GM12873 (cell line): ENCODE measurements around the gene THAP3.

ENCODE experiments used
- TF ChIP-seq, protein P1 (sequence below): IDR thresholded peaks from 2 replicates; pipeline ENCODE4 v1.5.1; 2012; ENCODE audit warnings: low read depth, mild to moderate bottlenecking, moderate library complexity, low read length, control low read depth; ENCODE audit not compliant: insufficient read depth; ENCODE audit errors: missing control alignments

The THAP3 gene

DNA sequence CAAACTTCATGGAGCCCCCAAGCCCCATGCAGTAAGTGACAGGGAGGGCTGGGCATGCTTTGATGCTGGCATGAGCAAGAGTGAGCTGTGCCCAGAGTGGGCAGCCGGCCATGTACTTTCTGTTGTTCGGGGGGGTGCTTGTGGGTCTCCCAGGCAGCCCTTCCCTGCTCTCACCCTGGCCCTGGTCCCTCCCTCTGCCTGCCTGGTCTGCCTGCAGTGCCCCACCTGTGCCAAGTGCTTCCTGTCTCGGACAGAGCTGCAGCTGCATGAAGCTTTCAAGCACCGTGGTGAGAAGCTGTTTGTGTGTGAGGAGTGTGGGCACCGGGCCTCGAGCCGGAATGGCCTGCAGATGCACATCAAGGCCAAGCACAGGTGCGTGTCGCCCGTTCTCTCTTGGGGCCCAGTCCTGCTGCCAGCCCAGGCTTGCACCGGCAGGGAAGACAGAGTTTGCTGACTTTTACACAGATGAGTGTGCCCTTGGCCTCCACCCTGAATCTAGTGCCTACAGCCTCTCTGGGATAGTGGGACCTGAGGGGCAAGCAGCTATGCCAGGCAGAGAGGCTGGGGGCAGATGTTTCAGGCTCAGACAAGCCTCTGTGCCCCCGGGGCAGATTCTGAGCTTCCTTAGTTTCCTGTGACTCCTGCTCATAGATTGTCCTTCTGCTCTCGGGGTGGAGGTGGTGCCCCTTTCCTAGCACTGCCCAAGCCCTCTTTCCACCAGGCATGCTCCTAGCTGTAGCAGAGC is 37.2 kb upstream of the THAP3 start:
- TF ChIP-seq, protein P1, sequence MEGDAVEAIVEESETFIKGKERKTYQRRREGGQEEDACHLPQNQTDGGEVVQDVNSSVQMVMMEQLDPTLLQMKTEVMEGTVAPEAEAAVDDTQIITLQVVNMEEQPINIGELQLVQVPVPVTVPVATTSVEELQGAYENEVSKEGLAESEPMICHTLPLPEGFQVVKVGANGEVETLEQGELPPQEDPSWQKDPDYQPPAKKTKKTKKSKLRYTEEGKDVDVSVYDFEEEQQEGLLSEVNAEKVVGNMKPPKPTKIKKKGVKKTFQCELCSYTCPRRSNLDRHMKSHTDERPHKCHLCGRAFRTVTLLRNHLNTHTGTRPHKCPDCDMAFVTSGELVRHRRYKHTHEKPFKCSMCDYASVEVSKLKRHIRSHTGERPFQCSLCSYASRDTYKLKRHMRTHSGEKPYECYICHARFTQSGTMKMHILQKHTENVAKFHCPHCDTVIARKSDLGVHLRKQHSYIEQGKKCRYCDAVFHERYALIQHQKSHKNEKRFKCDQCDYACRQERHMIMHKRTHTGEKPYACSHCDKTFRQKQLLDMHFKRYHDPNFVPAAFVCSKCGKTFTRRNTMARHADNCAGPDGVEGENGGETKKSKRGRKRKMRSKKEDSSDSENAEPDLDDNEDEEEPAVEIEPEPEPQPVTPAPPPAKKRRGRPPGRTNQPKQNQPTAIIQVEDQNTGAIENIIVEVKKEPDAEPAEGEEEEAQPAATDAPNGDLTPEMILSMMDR = no peak

DNA sequence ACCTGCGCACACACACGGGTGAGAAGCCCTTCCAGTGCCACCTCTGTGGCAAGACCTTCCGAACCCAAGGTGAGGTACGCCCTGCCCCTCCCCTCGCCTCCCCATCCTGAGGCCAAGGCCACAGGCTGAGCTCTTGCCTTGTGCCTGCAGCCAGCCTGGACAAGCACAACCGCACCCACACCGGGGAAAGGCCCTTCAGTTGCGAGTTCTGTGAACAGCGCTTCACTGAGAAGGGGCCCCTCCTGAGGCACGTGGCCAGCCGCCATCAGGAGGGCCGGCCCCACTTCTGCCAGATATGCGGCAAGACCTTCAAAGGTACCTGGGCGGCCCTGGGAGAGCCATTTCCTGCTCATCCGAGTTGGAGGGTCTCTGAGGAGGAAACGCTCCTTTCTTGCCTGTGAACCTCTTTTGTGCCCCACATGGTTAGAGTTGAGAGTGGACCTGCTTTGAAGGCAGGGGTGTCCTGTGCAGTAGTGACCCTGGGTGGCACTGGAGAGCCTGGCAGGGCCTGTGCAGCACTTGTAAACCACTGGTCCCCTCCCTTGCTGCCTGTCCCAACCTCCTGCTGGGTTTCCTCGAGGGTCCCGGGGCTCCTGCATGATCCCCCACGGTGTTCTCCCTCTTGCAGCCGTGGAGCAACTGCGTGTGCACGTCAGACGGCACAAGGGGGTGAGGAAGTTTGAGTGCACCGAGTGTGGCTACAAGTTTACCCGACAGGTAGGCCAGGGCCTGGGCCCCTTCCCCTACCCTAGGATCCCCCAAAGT is 36.4 kb upstream of the THAP3 start:
- TF ChIP-seq, protein P1 = no peak

DNA sequence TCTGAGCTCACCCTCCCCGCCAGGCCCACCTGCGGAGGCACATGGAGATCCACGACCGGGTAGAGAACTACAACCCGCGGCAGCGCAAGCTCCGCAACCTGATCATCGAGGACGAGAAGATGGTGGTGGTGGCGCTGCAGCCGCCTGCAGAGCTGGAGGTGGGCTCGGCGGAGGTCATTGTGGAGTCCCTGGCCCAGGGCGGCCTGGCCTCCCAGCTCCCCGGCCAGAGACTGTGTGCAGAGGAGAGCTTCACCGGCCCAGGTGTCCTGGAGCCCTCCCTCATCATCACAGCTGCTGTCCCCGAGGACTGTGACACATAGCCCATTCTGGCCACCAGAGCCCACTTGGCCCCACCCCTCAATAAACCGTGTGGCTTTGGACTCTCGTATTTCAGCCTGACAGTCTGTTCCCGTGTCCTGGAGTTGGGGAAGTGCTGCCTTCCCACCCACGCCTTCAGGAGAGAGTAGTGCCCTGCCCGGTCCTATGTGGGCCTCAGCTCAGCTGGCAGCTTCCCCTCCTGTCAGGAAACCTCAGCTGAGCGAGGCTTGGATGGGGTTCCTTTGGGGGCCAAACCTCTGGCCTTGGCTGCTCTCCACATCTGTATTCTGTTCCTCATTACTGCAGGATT is 35.7 kb upstream of the THAP3 start:
- TF ChIP-seq, protein P1 = no peak

DNA sequence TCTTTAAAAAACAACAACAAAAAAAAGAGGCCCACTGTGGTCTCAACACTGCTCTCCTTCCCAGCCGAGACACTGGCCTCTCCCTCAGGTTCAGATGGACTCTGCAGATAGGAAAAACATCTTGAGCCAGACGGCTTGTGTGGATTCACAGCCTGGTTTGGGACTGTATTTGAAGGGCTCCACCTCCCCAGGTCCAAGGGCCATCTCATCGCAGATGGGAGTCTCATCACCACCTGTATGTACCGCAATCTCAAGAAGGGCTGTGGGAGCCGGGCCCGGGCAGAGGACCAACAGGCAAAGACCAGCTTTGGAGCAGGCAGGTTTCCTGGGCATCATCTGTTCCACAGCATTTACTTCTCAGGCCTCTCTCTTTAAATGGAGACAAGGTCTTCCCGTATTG is 34.6 kb upstream of the THAP3 start:
- TF ChIP-seq, protein P1 = no peak

DNA sequence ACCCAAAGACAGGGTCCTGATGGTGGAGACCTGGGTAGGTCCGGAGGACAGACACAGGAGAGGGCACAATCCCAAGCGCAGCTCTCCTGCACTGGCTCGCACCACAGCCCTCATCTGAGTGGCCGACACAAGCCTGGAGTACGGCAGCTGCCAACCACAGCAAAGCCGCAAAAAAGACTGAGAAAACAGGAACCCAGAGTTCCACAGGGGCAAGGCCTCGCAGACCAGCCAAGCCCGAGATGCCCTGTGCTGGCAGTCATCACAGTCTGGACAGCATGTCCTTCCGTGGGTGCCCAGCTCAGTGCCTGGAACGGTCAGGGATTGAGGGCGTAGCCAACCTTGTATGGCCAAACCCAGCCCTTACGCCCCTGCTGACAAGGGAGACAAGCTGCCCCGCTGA is 33.4 kb upstream of the THAP3 start:
- TF ChIP-seq, protein P1 = no peak

DNA sequence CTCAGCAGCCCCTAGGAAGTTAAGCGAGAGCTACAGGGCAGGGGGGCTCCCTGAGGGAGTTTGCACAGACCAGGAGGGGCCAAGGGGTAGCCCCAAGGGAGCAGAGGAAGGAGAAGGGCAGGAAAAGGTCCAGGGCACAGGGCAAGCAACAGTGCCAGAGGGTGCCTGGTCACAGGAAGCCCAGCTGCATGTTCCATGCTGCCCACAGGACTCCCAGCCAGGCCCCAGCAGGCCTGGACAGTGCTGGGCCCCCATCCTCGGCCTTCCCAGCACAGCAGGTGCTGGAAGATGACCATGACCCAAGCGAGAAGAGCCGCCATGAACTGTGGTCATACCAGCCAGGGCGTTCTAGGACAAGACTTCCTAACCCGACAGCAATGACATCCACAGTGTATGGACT is 33.0 kb upstream of the THAP3 start:
- TF ChIP-seq, protein P1 = no peak

DNA sequence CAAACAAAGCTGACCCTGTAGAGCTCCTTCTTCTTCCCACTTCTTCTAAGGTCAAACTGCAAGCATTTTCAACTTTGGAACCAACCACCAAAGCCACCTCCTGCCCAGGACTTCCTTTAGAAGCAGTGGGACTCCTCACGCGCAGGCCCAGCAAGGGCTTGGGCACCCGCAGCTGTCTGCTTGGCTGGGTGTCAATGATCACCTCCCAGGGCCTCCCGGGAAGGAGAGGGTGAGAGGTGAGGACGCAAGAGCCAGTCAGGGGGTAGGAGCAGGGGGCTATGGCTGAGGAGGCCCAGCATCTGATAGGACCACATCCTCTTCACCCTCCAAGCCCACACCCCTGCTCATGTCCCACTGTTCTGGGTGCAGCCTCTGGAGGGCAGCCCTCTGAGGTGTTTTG is 32.2 kb upstream of the THAP3 start:
- TF ChIP-seq, protein P1 = no peak
